GM18909 (cell line): ENCODE measurements around the gene CTR9.

Experiments
- ATAC-seq: cut with Tn5 transposase; IDR thresholded peaks from one replicate; pipeline ENCODE4 v1.9.1; 2021; ENCODE audit warnings: mild to moderate bottlenecking; ENCODE audit not compliant: unreplicated experiment, poor library complexity

The CTR9 gene

DNA sequence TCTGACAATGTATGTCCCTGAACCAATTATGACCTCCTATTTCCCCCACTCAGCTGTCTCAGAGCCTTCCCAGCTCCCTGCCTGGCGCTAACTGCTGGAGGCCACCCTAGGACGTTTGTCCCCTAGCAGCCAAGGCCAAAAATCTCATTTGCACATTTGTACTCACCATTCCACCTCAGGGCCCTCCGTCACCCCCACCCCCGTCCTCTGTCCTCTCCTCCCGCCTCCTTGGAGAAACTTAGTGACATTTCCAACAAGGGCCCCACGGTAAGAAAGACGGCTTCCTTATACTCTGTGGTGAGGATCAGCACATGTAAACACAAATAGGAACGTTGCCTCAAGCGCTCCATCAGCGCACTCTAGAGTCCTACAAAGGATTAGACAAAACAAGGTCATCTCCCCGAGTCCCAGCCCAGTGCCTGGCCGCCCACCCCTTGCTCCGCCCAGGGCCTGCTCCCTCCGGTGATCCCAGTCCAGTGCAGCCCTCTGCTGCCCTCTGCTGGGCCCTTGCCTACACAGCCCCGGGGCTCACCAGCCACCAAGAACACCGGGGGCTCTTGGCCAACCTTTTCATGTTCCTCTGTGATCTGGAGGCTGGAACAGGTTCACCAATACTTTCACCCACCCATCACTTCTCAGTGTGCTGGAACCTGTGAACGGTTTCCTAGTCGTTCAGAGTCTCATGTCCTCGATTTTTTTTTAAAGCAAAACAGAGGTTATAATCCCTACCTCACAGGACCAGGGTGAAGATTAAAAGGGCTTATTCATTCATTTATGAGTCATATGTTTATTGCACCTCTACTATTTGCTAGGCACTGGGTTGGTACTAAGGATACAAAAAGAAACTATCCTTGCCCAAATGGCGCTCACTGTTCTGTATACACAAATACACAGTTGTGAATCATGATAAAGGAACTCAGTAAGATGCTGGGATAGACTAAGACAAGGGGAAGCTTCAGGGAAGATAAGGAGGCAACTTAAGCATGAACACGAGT, 15.3 kb upstream of the CTR9 start:
- peak; percentile 97 for ATAC-seq

DNA sequence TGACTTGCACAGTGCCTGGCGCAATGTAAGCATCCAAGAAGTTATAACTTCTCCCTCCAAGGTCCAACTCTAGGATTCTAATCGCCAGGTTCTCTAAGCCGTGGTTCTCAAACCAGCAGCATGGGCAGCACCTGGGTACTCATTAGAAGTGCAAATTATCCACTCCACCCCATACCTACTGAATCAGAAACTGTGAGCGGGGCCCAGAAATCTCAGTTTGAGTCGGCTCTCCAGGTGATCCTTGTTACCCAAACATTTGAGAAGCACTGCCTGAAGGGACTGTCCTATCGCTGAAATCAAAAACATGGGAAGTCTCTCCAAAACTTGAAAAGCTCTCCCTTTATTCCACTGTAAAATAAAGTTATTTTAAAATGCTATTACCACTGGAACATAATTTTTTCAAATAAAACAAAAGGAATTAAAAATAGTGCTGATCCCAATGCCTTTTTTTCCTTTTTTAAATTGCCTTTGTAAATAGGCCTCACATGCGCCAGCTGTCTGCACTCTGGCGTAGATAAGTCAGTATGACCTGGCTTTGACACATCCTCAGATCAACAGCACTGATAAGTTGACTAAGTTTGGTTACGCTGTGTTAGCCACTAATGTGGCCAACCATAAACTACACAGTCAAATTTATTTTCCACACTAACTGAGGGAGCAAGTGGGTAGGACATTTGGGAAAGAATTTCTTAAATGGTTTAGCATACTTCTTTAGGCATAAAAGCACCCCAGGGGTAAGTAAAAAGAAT, 8.4 kb upstream of the CTR9 start:
- ATAC-seq: no peak

DNA sequence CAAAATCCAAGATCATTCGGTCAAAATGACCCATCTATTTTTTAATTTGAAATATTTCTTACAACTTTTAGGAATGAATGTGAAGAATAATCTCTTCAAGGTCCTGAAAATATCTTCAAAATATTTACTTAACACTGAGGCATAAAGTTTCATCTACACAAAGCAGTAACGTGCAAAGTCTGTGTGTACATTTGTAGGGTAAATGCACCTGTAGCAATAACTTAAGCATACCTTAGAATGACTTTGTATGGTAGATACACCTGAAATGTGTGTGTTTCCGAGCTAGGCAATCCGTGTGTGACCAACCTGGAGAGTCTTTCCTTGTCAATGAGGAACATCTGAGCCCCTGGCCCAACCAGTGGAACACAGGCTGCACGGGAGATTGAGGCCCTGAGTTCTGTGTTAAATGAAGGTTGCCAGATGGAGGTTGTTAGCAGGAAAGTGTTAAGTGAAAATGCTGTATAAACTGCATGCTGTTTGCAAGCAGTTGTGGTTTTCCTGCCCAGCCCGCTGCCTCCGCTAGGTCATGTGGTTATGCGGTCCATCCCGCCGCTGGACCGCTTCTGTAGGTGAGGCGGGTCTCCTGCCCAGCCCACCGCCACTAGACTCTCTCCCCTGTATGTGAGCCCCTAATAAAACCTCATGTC, 7.6 kb upstream of the CTR9 start:
- ATAC-seq: peak; percentile 43

DNA sequence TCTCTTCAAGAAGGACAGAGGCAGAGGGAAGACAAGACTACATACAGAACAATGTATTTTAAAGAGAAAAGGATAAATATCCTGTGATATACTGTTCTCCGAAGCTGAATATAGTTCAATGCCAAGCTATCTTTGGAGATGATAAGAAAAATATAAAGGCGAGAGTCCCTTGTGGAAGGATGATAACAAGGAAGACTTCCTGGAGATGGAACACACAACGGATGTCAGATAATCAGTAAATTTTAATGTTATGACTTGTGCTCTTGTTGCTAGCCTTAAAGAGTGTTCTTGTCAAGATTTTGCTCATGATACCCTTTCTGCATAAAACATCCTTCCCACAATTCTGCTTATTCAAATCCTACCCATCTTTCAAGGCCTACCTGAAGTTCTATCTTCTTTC, 6.8 kb upstream of the CTR9 start:
- ATAC-seq: no peak

DNA sequence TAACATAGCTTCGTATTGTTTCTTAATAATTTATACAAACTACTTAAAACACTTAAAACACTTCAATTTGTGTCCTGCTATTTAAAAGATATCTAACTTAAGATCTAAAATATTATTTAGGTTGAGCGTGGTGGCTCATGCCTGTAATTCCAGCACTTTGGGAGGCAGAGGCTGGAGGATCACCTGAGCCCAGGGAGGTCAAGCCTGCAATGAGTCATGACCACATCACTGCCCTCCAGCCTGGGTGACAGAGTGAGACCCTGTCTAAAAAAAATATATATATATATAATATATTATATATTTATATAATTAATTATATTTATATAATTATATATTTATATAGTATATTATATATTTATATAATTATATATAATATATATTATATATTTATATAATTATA, 4.2 kb upstream of the CTR9 start:
- ATAC-seq: no peak

DNA sequence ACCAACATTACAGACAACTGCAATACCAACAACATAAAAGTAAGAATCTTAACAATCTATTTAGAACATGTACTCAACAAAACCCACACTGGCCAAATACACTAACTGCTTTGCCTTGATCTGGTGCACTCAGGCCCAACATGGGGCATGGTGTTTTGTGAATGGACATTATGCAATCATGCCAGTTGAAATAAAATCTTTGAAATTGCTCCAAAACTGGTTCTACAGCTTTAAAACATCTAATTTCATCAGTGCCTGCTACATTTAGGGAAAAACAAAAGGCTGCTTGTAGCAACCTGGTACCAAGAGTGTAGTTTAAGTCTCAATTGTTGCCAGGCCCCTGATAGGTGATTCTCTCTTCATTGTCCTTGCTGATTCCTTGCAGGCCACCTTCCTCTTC, 3.3 kb upstream of the CTR9 start:
- ATAC-seq: no peak

DNA sequence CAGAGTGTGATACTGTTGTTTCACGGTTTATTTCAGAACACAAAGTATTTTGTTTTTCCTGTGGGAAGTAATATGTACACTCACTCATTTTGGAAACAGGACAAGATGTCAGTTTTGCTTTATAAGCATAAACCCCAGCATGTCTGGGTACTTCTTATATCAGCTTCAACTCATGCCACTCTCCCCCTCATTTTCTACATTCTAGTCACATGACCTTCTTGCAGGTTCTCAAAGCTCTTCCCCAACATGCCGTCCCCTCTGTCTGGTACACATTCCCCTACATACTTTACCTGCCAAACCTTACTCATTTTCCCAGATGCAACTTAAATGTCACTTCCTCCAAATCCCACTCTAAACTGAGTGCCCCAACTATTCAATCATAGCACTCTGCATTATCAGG, 1.6 kb upstream of the CTR9 start:
- no peak for ATAC-seq

DNA sequence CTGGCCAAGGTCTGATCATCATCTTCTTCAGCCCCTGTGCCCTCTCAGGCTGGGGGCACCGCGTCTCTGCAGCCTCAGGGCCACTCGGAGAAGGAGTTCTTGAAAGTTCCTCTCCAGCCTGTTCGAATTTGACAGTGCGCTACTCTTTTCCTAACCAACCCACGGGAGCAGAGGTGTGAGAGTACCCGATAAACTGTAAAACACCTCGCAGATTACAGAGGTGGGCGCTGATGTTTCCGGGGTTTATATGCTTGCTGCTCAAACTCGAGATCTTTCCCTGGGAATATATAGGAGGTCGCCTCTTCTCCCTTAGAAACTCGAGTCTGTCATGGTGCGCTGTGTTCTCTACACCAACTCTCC, 515 bp downstream of the CTR9 start:
- ATAC-seq: no peak

DNA sequence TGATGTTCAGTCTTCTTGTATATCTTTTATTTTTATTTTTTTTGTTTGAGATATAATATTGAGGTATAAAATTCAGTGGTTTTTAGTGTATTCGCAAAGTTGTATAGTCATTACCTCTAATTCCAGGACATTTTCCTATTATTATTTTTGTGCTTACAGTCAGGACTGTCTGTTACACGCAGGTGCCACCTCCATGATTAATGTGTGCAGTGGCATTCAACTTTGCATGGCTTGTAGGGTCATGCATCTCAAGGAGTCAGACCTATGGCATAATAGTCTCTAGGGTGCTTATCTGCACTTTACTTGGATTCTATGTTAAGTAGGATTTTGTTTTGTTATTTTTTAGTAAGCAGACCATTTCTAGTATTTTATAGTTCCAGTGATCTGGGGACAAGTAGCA, 1.0 kb downstream of the CTR9 start:
- no peak for ATAC-seq

DNA sequence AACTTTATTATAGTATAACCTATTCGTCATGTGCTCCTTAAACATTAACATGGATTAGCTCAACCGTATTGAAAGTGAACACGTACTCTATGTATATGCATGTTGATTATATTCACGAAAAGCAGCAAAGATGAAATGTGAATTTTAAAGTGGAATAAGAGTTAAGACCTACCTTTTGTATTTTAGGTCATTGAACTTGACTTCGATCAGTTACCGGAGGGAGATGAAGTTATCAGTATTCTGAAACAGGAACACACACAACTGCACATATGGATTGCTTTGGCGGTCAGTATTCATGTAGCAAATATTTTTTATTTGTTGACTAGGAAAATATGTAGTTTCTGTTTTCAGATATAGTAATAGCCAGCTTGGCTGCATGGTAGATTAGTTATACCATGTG, 1.4 kb downstream of the CTR9 start:
- no peak for ATAC-seq

DNA sequence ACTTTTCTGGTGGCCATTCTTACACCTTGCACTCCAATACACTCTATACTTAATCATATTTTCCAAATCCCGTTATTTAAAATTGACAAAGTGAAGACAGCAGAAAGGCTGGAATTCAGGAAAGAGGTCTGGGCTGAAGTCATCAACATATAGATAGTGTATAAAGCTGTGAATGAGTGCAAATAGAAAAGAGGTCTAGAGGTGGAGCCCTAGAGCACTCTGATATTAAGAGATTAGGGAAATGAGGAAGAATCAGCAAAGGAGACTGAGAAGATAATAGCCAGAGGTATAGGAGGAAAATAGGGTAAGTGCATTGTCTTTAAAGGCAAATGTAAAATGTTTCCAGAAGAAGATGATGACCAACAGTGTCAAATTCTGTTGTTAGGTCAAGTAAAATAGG, 7.9 kb downstream of the CTR9 start:
- no peak for ATAC-seq

DNA sequence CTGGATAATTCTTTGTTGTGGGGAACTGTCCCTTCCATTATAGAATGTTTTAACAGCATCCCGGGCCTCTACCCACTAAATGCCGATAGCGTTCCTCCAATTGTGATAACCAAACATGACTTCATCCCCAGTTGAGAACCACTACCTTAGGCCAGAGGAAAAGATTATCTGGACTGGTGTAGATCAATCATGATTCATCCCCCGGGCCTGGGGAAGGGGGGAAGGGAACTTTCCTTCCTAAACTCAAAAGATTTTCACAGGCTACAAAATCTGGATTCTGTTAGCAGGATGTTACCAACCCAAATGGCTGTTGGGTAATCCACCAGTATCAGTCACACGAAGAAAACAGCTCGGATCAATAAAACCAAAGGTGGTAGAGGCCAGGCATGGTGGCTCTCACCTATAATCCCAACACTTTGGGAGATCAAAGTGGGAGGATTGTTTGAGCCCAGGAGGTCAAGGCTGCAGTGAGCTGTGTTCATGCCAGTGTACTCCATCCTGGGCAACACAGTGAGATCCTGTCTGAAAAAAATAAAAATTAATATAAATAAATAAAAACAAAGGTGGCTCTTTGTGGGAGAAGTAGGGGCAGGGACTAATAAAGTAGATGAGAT, 10.1 kb downstream of the CTR9 start:
- no peak for ATAC-seq

DNA sequence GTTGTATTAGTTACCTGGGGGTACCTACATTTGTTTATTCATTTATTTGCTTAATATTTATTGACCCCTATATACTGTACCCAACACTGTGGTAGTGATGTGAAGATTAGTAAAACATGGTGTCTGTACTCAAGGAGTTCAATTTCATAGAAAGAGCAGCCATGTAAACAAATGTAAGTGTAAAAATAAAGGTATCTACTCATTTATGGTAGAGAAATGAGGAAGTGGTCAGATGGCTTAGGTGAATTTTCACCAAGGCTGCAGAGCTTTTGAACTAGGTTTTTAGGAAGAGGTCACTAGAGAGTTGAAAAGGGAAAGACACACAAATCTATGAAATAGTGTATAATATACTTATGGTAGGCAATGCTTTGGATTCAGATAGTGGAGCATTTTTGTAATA, 11.1 kb downstream of the CTR9 start:
- peak; percentile 83 for ATAC-seq

DNA sequence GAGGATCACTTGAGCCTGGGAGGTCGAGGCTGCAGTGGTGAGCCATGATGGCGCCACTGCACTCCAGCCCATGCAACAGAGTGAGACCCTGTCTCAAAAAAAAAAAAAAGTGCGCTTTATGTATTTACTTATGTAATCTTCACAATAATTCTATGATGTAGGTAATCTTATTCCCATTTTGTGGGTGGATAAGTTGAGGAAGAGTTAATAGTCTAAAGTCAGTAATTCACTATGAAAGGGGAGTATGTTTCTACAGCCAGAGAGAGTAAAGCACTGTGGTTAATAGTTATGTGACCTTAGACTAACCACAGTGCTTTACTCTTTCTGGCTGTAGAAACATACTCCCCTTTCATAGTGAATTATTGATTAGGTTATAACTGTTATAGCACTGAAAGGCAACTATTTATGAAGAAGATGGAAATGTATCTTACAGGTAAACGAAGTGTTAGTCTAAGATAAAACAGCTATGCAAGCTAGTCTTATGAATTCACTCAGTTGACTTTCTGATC, 11.9 kb downstream of the CTR9 start:
- peak; percentile 74 for ATAC-seq

DNA sequence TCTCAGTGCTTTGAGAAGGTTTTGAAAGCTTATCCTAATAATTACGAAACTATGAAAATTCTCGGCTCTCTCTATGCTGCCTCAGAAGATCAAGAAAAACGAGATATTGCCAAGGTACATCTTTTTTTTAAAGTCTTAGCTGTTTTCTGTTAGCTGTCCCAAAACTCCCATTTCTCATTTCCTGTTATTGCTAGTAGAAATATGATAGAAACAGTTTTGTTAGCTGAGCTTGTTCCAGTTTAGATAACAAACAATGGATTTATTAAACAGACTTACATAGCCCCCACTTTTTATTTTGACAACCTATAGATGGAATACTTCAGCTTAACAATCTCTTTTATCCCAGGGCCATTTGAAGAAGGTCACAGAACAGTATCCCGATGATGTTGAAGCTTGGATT, 12.7 kb downstream of the CTR9 start:
- ATAC-seq: no peak

DNA sequence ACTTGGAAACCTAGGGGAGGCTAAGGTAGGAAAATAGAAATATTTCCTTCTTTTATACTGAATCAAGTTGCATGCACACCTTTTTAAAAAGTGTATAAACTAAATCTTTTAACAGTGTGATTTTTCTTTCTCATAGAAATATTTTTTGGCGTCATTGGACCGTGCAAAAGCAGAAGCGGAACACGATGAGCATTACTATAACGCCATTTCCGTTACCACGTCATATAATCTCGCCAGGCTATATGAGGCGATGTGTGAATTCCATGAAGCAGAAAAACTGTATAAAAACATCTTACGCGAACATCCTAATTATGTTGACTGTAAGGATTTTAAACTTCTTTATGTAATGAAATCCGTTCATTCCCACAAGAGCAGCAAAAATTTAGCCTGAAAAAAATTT, 13.4 kb downstream of the CTR9 start:
- ATAC-seq: no peak

DNA sequence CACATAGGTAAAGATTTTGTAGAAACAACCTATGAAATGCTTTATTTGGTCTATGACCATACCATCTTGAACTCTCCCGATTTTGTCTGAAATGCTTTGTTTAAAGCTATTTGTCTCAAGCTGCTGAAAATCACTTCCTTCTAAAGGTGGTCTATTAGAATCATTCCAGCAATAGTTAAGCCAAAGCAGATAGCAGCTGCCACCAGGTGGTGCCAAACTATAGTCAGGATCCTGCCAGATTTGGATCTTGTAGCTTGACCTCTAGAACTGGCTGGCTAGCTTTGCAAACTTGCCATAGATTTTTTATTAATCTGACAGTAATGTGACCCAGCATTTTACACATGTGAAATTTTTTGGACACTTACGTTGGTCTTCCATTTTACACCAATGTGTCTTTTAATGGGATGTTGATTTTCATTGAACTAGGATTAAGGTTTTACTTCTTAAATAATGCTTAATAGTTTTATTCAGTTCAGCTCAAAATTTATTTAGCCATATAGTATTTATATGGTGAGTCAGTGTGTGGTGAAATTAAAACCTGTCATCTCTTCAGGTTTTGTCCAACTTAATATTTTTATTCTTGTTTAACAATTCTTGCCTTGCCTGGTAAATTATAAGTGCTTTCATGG, 19.7 kb downstream of the CTR9 start:
- no peak for ATAC-seq

DNA sequence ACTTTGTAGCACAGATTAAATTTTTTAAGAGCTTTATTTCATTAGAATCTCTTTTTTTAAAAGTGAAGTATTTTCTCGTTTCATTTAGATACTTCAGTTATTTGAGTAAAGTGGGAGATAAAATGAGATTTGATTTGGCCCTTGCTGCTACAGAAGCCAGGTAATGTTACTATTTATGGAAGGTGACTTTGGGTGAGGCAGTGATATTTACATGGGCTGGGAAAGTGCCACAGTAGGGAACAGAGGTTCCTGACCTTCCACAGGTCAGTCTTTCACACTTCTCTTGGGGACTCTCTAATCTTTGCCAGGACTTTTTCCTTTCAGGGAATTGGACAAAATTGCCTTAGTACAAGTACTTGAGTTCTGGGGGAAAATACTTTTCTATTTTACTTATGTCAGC, 20.4 kb downstream of the CTR9 start:
- ATAC-seq: no peak

DNA sequence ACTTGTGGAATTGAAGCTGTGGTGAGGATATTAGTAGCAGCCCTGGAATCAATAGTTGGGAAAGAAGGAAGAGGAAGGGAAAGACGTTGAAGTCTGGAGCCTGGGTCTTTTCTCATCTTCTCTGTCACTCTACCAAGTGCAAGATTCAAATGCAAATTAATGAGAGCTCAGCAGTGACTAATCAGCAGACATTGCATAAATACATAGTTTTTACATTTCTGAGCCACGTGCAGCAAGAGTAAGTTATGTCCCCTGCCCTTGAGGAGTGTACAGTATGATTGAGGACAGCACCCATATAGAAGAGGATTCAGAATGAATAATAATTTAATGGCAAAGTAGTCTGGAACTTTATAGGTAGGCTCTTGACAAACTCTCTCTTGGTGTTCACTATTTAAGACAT, 23.8 kb downstream of the CTR9 start:
- no peak for ATAC-seq

DNA sequence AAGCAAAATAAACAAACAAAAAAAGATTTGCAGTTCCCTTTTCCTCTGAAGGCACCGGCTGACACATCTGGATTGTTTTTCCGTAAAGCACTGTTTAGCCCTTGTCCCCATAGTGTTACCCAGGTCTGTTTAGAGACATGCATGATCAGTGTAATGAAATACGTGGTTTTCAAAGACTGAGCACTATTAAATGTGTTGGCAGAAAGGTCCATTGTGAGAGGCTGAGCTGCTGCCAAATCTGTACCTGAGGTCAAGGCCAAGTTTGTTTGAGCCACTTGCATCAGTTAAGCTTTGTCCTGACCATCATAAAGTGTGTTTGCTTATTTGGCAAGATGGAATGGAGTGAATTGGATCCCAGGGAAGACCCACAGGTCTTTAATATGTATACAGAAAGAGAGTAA, 26.3 kb downstream of the CTR9 start:
- ATAC-seq: no peak
